Neural progenitor cell (in vitro differentiated cells): Measurements from ENCODE around the gene VOPP1.

Source experiments
- EZH2phosphoT487 ChIP-seq: fragments of 200-600 bp; sonication (generic); IDR thresholded peaks from 2 replicates; pipeline ENCODE4 v1.6.1; 2017; ENCODE audit warnings: antibody characterized with exemption
- TF ChIP-seq, protein P1 (sequence below): fragments of 200-600 bp; sonication (generic); IDR thresholded peaks from 2 replicates; pipeline ENCODE4 v1.5.1; 2017; ENCODE audit warnings: antibody characterized with exemption, mild to moderate bottlenecking

DNA sequence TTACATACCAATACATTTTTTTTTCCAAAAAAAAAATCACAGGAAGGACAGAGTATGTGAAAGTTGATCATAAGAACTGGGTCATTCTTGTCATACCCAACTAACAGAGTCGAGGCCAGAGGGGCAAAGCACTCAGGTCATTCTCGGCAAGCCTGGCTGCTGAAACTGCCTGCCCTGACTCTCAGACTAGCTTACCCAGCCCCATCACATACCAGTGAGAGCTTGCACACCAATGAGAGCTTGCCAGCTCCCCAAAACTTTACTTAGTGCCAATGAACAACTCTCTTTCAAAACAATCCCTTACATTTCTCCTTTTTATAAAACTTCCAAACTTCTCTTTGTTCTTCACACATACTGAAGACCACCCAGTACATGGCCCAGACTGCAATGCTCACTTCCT, 48.9 kb downstream of the VOPP1 start:
- TF ChIP-seq, protein P1, sequence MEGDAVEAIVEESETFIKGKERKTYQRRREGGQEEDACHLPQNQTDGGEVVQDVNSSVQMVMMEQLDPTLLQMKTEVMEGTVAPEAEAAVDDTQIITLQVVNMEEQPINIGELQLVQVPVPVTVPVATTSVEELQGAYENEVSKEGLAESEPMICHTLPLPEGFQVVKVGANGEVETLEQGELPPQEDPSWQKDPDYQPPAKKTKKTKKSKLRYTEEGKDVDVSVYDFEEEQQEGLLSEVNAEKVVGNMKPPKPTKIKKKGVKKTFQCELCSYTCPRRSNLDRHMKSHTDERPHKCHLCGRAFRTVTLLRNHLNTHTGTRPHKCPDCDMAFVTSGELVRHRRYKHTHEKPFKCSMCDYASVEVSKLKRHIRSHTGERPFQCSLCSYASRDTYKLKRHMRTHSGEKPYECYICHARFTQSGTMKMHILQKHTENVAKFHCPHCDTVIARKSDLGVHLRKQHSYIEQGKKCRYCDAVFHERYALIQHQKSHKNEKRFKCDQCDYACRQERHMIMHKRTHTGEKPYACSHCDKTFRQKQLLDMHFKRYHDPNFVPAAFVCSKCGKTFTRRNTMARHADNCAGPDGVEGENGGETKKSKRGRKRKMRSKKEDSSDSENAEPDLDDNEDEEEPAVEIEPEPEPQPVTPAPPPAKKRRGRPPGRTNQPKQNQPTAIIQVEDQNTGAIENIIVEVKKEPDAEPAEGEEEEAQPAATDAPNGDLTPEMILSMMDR: no peak
- TF ChIP-seq EZH2phosphoT487: no peak
